ENCODE measurements around the gene RGS1. TPM values are rescaled to one million over a fixed set of nuclear protein-coding genes. Genes with fewer than 3 reads are reported as not detected.

RGS1 gene
- total RNA-seq, 1 experiment from 2014 or later: not detected

DNA sequence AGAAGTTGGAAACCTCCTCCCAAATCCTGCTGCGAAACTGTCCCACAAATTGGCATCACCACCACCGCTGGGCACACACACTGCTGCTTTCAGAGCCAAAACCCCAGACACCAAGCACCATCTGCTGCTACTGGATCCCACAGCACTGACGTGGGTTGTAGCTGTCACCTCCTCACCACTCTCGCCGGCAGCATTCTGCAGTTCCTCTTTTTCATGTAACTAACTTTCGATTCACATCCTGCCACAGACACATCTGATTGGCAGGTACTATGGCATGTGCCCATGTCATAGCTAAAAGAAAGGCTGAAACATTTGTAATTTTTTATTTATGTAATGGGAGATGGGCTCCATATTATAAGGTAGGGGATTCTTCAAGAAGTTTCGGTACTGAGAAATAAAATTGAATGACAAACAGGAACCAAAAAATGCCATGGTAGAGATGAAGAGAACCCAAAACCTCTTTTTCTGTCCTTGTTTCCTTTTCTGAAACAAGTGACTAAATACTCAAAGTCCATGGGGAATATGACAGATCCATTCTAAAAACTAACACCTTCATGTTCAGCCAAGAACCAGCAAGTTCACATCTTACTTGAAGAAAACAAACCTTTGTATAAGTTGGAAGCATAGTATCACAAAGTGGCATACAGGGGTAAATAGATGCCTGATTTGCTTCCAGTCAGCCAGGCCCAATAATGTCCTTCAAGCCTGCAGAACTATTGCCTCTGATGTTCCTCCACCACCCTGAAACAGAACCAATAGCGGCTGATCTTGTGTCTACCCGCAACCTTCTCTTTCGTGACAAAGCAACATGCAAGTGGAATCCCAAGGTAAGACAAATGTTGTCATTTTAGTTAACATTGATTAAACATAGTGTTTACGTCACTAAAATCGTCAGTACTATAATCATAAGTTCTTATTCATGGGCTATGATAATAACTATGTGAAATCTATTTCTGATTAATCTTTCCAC is 33.8 kb downstream of the RGS1 start:
- ATAC-seq: no peak
- intact Hi-C loops (cut with micrococcal nuclease; ENCODE audit: unreplicated experiment): loop anchor here (1.0 kb wide), 1 partner anchor 132 kb away; no protein-coding TSS in a partner anchor
- Histone ChIP-seq H3K4me1 (ENCODE audit: control insufficient read depth, insufficient read depth, low read length) (no peaks in the 10 kb centered on the region), H3K27ac (ENCODE audit: low read length) (no peak overlapping the region), H3K36me3 (ENCODE audit: control insufficient read depth, insufficient read depth, low read length) (no peaks in the 10 kb centered on the region), H3K27me3 (ENCODE audit: control insufficient read depth, insufficient read depth, low read length) (no peaks in the 10 kb centered on the region), H3K9me3 (ENCODE audit: control insufficient read depth, insufficient read depth, low read depth, low read length) (no peaks in the 10 kb centered on the region), H3K4me3 (ENCODE audit: low read depth in 2 of 2, low read length in 2 of 2) (no peak overlapping the region)
- TF ChIP-seq TCF7L2 (IDR thresholded peaks at IDR 0.05; ENCODE audit: low read depth, low read length): no peak
- TF ChIP-seq POLR2AphosphoS5 (IDR thresholded peaks at IDR 0.05; ENCODE audit: low read depth, low read length): no peak
- no peak for TF ChIP-seq REST (IDR thresholded peaks at IDR 0.05; ENCODE audit: insufficient read depth in 1 of 2, low read depth in 2 of 2, low read length in 1 of 2)
- TF ChIP-seq SIN3A (IDR thresholded peaks at IDR 0.05; ENCODE audit: borderline replicate concordance, insufficient read depth, low read depth, low read length): no peak
- no peak for TF ChIP-seq CTCF (IDR thresholded peaks at IDR 0.05)
- BruUV-seq (replicated peaks): no TSS peak
- no peak for DNase-seq (ENCODE audit: low read depth, low spot score)
- ChIA-PET POLR2A (no interaction called here), CTCF (no interaction called here)
- in situ Hi-C loops (cut with HindIII; ENCODE audit: low pct_unique_long_range_greater_than_20kb, low sequenced_read_pairs): no loop called here

DNA sequence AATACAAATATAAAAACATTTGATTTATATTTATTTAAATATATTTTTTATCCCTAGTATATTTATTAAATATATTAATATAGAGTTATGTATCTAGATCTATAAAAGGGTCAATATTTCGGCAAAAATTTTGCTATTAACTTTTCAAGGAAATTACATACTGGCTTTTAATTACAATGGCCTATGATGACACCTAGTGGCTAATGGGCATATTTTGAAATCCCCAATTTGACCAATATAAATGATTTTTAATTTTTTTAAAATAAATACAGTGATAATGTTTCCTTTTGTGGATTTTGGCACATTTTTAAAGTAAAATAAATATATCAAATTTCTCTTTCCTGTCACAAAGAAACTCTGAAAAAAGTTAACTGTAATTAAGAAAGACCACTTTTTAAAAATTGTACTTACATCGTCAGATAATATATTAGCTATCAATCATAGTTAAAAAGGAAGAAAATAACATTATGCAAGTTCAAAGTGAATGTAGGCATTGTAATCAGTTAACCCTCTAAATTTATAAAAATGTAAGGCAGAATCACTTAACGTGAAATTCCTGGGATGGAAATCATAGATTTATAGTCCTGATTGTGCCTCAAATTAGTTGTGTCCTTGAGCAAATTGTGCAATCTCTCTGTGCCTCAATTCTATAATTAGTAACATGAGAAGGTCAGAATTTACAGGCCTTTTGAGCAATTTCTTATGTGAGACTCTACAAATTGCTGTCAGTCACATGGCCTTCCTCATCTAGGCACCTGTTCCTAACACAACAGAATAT is 34.7 kb downstream of the RGS1 start:
- CTCF ChIA-PET: no interaction called here
- intact Hi-C loops (cut with micrococcal nuclease; ENCODE audit: unreplicated experiment): loop anchor here (1.0 kb wide), 1 partner anchor 133 kb away; no protein-coding TSS in a partner anchor
- no peaks in the 10 kb centered on the region for H3K9me3 ChIP-seq (ENCODE audit: control insufficient read depth, insufficient read depth, low read depth, low read length)

More for the DNA sequence above, 34.7 kb downstream of the RGS1 start:
- TF ChIP-seq SIN3A (IDR thresholded peaks at IDR 0.05; ENCODE audit: borderline replicate concordance, insufficient read depth, low read depth, low read length): no peak
- no peak for TF ChIP-seq POLR2AphosphoS5 (IDR thresholded peaks at IDR 0.05; ENCODE audit: low read depth, low read length)
- TF ChIP-seq CTCF (IDR thresholded peaks at IDR 0.05): peak; percentile 3; the same call in 1 of the 2 replicates
- BruUV-seq (replicated peaks): no TSS peak
- no peak for DNase-seq (ENCODE audit: low read depth, low spot score)
- Histone ChIP-seq H3K4me1 (ENCODE audit: control insufficient read depth, insufficient read depth, low read length) (no peaks in the 10 kb centered on the region), H3K36me3 (ENCODE audit: control insufficient read depth, insufficient read depth, low read length) (no peaks in the 10 kb centered on the region), H3K27me3 (ENCODE audit: control insufficient read depth, insufficient read depth, low read length) (no peaks in the 10 kb centered on the region), H3K4me3 (ENCODE audit: low read depth in 2 of 2, low read length in 2 of 2) (no peak overlapping the region), H3K27ac (ENCODE audit: low read length) (no peak overlapping the region)
- POLR2A ChIA-PET: no interaction called here
- in situ Hi-C loops (cut with HindIII; ENCODE audit: low pct_unique_long_range_greater_than_20kb, low sequenced_read_pairs): no loop called here
- ATAC-seq: no peak

All from Panc1 (cell line).